H4 (cell line): Measurements from ENCODE around the gene AFF2. TPM values are rescaled to one million over a fixed set of nuclear protein-coding genes. Genes with fewer than 3 reads are reported as not detected.

ENCODE experiments used
- DNase-seq: peaks from one replicate; pipeline ENCODE4 v3.0.0-alpha.2; 2015; ENCODE audit warnings: low spot score
- total RNA-seq: library from RNA; depleted of rRNA; stranded (reverse); fragments of >200 nt; shearing (Covaris generic); gene quantifications from 2 replicates; pipeline ENCODE4 v1.2.3, GENCODE V29; 2014

Gene AFF2
- total RNA-seq, 1 experiment from 2014 or later: under 0.01 TPM

DNA sequence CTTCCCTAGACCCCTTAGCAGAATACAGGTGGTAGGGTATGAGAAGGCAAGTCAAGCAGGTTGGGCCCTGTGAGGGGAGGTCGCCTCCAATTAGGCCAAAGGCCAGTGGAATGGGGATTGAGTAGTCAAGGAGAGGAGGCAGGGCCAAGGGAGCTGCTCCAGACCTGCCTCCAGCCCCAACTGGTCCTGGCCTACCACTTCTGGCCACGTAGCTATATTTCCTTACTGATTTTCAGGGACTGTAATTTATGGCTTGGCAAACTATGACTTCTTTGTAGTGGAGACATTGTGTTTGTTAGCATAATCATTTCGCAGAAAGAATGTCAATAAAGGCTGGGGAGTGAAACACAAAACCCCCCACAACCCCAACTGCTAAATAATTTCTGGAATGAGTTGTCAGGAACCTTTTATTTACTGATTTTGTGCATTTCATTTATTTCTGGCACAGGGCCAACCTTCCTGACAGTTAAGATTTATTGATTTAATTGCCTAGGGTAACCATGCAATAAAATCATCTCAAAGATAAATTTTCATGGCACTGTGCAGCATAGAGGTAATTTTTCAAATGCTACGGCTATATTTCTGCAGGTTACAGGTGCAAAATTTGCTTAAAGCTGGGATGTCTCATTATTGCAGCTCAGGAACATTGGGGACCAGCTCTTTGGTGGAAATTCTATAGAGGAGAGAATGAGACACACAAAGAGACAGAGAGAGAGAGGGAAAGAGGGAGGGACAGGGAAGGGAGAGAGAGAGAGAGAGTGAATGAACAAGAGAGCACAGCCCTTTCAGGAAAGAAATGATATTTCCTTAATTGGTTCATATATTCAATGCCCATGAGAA lies 509.8 kb downstream of the AFF2 start:
- no peak for DNase-seq

DNA sequence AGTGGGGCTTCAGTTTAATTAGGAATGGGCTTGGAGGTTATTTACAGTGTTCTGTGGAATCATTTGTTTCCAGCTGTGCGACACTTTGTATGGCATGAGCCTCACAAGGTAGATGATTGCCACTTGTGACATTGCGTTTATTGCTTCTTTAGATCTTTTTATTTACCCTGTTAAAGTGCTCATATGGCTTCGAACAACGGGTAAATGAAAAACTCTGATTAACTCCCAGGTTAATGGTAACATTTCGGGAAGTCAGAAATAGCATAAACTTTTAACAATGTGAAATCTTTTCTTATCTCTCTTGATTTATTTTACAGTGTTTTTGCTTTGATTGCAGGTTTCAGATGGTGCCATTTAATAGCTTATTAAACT lies 510.4 kb downstream of the AFF2 start:
- no peak for DNase-seq

DNA sequence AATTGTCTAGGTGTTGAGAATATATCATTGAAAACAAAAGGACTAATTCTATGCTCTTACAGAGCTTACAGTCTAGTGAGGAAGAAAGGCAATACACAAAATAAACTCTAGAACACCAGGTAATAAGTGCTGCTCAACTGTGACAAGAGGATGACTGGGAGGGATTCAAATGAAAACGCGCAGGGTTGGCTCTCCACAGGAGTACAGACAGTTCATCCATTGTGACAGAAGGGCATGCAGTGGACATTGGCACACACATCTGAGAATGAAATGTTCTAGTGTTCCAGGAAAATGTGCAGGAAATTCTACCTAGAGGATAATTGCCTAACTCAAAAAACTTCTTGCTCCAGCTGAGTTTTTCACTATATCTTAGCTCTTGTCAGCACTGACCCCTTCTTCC lies 512.7 kb downstream of the AFF2 start:
- DNase-seq: no peak

DNA sequence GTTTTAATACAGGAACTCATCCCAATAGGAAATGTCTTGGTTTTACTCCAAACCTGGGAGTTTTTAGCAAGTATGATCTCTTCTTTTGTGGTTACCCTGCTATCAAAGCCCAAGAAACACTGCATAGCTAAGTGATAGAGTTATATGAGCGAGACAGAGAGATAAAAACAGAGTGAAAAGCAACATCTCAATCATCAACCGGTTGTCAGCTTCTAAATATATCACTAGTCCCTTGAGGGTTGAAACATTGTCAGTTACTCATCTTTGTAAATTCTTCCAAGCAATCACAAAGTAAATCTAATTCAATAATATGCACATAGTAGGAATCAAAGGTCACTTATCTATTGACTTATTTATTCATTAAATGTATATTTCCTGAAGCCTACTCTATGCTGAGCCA lies 520.7 kb downstream of the AFF2 start:
- no peak for DNase-seq

DNA sequence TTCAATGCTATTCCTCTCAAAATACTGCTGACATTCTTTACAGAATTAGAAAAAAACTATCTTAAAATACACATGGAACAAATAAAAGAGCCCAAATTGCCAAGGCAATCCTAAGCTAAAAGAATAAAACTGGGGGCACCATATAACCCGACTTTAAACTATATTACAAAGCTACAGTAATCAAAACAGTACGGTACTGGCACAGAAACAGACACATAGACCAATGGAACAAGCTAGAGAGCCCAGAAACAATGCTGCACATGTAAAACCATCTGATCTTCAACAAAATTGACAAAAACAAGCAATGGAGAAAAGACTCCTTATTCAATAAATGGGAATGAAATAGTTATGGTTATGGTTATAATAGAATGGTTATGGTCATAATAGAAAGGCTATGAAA lies 522.1 kb downstream of the AFF2 start:
- no peak for DNase-seq

DNA sequence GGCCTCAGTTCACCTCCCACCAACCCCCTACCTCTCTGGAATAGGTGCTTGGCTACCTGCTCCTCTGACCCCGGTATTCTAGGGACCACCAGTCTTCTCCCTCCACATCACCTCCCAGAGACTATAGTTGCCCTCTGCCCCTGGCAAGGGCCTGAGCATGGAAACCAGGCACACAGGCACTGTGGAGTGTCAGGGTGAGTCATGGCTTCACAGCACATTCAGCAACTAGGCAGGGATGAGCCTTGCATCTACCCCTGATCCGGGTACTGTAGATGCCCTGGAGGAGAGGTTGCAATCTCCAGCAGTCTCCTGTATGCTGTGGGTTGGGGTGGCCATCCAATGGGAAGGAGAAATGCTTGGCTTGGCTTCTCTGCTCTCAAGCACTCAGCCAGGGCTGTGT lies 532.0 kb downstream of the AFF2 start:
- DNase-seq: no peak

DNA sequence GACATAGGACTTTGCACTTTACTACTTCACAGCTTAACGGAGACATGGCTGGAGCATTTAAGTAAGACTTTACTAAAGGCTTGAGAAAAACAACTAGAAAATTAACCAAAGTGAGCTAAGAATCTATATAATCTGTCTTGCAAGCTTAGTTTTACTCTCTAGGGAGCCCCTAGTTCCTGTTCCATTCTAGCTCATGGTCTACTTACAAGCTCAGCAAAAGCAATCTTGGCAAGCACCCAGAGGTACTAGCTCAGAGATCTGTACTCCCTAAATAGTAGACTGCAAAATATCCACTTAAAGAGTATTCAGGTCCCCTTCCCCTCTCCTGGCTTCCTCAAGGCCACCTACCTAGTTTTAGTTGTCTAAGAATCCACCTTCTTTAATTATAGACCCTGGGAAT lies 535.7 kb downstream of the AFF2 start:
- no peak for DNase-seq

DNA sequence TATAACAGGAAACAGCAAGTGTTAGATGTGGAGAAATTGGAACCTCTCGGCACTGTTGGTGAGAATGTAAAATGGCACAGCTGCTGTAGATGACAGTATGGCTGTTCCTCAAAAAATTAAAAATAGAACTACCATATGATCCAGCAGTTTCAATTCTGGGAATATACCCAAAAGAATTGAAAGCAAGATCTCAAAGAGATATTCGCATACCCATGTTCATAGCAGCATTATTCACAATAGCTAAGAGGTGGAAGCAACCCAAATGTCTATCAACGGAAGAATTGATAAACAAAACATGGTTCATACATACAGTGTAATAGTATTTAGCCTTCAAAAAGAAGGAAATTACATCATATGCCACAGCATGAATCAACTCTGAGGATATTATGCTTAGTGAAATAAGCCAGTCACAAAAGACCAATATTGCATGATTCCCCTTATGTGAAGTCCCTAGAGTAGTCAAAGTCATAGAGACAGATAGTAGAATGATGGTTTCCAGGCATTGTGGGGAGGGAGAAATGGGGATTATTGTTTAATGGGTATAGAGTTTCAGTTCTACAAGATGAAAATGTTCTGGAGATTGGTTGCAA lies 537.0 kb downstream of the AFF2 start:
- DNase-seq: no peak

DNA sequence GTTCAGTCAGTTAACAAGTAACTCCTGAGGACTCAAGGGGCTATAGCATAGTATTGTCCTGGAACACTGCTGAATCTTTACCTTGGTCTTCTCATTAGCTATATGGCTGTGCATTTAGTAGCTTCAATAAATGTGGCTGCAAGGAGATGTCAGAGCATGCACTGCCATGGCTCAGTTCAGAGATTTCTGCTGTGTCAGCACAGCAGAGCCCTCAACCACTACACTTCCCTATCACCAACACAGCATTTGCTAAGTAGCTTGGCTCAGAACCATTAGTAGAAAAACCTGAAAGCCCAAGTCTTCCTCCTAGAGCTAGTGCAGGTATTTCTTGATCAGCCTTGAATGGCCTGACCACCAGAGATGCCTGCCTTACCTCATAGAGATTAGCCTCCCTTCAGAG lies 538.6 kb downstream of the AFF2 start:
- DNase-seq: no peak

DNA sequence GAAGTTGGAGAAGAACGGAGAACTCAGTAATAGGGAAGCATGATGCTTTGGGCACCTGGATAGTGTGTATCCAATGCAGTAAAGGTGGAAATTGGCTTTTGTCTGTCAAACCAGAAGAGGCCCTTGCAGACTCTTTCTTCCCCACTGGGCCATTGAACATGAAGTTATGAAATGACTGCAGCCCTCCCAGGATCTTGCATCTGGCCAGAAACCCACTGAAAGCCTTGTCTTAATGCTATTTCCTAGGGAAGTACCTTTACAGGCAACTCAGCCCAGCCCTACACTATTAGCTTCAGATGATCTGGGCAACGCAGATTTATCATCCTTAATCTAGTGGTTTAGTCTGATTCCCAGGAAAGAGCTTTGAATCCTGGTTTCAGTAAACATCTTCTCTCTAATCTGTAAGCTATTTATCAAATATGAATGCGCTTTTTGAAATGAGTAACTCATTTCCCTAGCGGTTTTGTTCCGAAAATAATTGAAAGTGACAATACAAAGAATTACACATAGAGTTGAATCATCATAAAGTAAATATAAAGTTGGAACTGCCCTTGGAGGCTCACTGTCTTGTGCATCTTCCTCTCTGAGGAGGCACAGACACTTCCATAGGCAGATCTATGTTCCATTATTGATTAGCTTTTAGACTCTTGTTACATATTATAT lies 540.6 kb downstream of the AFF2 start:
- DNase-seq: no peak

DNA sequence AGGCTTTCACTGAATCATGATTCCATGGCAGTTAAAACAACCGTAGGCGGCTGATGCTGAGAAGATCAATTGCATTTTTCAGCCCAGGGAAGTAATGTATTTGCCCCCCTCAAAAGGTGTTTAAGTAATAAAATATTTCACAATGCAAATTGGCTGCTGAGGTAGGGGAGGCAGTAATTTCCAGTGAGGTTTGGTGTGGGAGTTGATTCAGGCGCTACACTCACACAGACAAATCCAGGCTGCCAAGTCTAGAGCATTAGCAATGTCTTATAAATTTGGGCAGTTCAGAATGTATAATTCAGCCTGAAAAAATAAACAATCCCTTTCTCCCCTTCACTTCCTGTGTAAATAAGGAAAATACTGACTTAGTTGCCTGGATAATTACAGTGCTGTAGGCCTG lies 543.0 kb downstream of the AFF2 start:
- DNase-seq: no peak

DNA sequence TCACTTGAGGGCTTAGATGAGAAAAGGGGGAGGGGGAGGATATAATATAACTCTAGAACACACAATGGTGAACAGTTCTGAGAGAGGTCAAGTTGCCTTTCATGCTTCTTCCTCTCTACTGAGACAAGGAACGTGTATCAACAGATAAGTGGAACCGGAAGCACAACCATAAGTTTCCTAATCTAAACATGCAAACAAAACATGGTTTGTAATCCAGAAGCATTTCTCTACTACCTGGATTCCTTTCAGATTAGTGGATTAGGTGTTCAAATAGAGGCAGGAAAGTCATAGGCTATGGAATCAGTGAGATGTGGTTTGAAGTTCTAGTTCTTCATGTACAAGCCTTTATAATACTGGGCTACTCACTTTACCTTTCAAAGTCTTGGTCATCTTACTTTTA lies 544.1 kb downstream of the AFF2 start:
- no peak for DNase-seq

DNA sequence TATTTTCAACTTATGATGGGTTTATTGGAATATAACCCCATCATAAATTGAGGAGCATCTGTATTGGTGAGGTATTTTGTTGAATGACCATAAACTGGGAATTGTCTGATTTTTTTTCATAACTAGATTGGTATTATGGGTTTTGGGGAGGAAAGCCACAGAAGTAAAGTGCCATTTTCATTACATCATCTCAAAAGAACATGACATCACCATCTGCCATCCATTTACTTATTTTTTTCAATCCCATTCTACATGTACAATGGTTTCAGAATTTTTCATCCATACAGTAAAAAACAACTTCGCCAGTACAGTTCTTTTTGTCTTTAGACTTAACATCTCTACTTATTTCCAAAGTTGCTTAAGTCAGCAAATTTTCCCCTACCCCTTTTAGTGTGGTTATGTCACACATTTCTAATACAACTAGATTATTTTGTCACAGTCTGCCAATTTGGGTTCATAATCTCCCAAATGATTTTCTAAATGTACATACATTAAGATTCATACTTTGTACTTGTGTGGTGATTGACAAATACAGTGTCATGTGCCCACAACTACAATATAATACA lies 545.3 kb downstream of the AFF2 start:
- DNase-seq: no peak
